Measurements from ENCODE around the gene MPPED1. TPM values are rescaled to one million over a fixed set of nuclear protein-coding genes. Genes with fewer than 3 reads are reported as not detected.

MPPED1 gene
- total RNA-seq, 1 experiment from 2014 or later, result 0.28 TPM

- H3K27me3 Mint-ChIP-seq (ENCODE audit: low read depth), result peaks cover 7% of the 10 kb centered on the region
- Histone ChIP-seq H4K8ac (replicated peaks; ENCODE audit: insufficient read length, low read depth, low read length) (no peak overlapping the region), H3K9ac (ENCODE audit: extremely low read depth, insufficient read length, low read length) (no peak overlapping the region)
Measured at GRCh38 chr22:43440104-43440387, 28.2 kb downstream of the MPPED1 start.

More at GRCh38 chr22:43440104-43440387, 28.2 kb downstream of the MPPED1 start:
- no peak overlapping the region for H3K4me3 Mint-ChIP-seq
- no peak overlapping the region; a peak in 1 of 7 replicates for H3K27ac Mint-ChIP-seq
- Histone ChIP-seq H3K9me3 (ENCODE audit: control insufficient read depth, low read depth, low read length) (no peaks in the 10 kb centered on the region), H3K79me1 (ENCODE audit: insufficient read depth, low read depth, low read length, poor library complexity, severe bottlenecking) (no peaks in the 10 kb centered on the region), H3K4ac (ENCODE audit: low read depth, low read length) (no peak overlapping the region), H2BK120ac (ENCODE audit: low read depth, low read length, poor library complexity, severe bottlenecking) (no peak overlapping the region), H2AFZ (ENCODE audit: low read length) (no peak overlapping the region), H3K27ac (ENCODE audit: insufficient read length, low read depth, low read length) (no peak overlapping the region), H2BK12ac (ENCODE audit: insufficient read length, low read depth, low read length) (no peak overlapping the region), H3K4me1 (ENCODE audit: insufficient read depth, low read length) (no peaks in the 10 kb centered on the region; the same call in 1 of the 2 replicates), H2BK20ac (ENCODE audit: low read depth, low read length, poor library complexity, severe bottlenecking) (no peak overlapping the region), H4K91ac (ENCODE audit: insufficient read length, low read depth, low read length) (no peak overlapping the region), H4K20me1 (ENCODE audit: control insufficient read depth, insufficient read depth, insufficient read length) (no peaks in the 10 kb centered on the region), H3K18ac (ENCODE audit: insufficient read length, low read depth, low read length) (no peak overlapping the region), H4K5ac (ENCODE audit: insufficient read length, low read depth, low read length) (no peak overlapping the region), H3K56ac (ENCODE audit: insufficient read length, low read depth, low read length) (no peak overlapping the region), H3K27me3 (ENCODE audit: insufficient read depth, low read length) (no peaks in the 10 kb centered on the region), H3K4me2 (ENCODE audit: insufficient read depth, insufficient read length, low read length) (no peak overlapping the region), H2BK15ac (ENCODE audit: low read depth, low read length) (no peak overlapping the region), H3K14ac (ENCODE audit: insufficient read depth, low read length) (no peak overlapping the region), H3K79me2 (ENCODE audit: insufficient read depth, low read length) (no peaks in the 10 kb centered on the region), H3T11ph (ENCODE audit: low read length) (no peak overlapping the region), H3K23ac (ENCODE audit: insufficient read length, low read depth, low read length) (no peak overlapping the region), H3K23me2 (ENCODE audit: insufficient read length, low read depth, low read length, poor library complexity, severe bottlenecking) (no peaks in the 10 kb centered on the region), H2BK5ac (ENCODE audit: insufficient read length, low read length) (no peak overlapping the region), H2AK5ac (ENCODE audit: insufficient read length, low read length) (no peak overlapping the region)
- H3K9me3 Mint-ChIP-seq, result no peaks in the 10 kb centered on the region
- peaks cover 7 to 29% of the 10 kb centered on the region in 2 experiments; a peak in 3 of 4 replicates for H3K4me1 Mint-ChIP-seq
- no CpG with 5 or more reads among the region's 7 CpGs for WGBS (ENCODE audit: extremely low coverage, insufficient read length, low lambda C conversion rate)
- no peaks in the 10 kb centered on the region for H3K36me3 Mint-ChIP-seq (ENCODE audit: insufficient read depth in 1 of 3, low read depth in 3 of 3)
- no peak for TF ChIP-seq CTCF (conservative IDR thresholded peaks at IDR 0.05)
- no peak for DNase-seq

Measured in H9 (cell line).